CD14-positive monocyte (primary cell): ENCODE data around the gene SNCB. TPM values are rescaled to one million over a fixed set of nuclear protein-coding genes. Genes with fewer than 3 reads are reported as not detected.

Experiments
- DNase-seq, 3 donors: peaks; one replicate each; pipeline ENCODE4 v3.0.0-alpha.2; 2011 to 2022
- H2AFZ ChIP-seq: 2 replicates; pipeline ENCODE4 v1.6.0; 2012; ENCODE audit warnings: mild to moderate bottlenecking, low read depth, low read length, inconsistent platforms; ENCODE audit not compliant: insufficient read depth, poor library complexity, severe bottlenecking
- H3K27ac ChIP-seq, 2 donors: 1 replicate in 1 of 2; 2 replicates in 1 of 2; pipeline ENCODE4 v1.5.1; 2012 to 2013; ENCODE audit warnings: low read length in 2 of 2, control low read depth in 1 of 2, inconsistent platforms in 1 of 2, low read depth in 1 of 2, mild to moderate bottlenecking in 1 of 2
- H3K27me3 ChIP-seq, 2 donors: one replicate each; pipeline versions ENCODE4 v1.6.0 to v1.6.1; 2011 to 2013; ENCODE audit warnings: low read length in 2 of 2; ENCODE audit not compliant: control insufficient read depth in 2 of 2, insufficient read depth in 2 of 2
- H3K36me3 ChIP-seq, 2 donors: replicated peaks in 1 of 2; 1 replicate in 1 of 2; 2 replicates in 1 of 2; pipeline versions ENCODE4 v1.5.1 to v1.6.1; 2012 to 2013; ENCODE audit warnings: low read length in 2 of 2, control low read depth in 1 of 2, inconsistent platforms in 1 of 2, mild to moderate bottlenecking in 1 of 2; ENCODE audit not compliant: insufficient read depth in 2 of 2, control insufficient read depth in 1 of 2
- H3K4me1 ChIP-seq, 2 donors: 1 replicate in 1 of 2; 2 replicates in 1 of 2; pipeline versions ENCODE4 v1.5.1 to v1.6.1; 2012 to 2013; ENCODE audit warnings: low read length in 2 of 2, control low read depth in 1 of 2, inconsistent platforms in 1 of 2, mild to moderate bottlenecking in 1 of 2, moderate library complexity in 1 of 2; ENCODE audit not compliant: insufficient read depth in 2 of 2, control insufficient read depth in 1 of 2
- H3K4me2 ChIP-seq: replicated peaks from 2 replicates; pipeline ENCODE3; 2012; ENCODE audit warnings: low read length, moderate library complexity, mild to moderate bottlenecking; ENCODE audit not compliant: poor library complexity, severe bottlenecking; ENCODE audit errors: extremely low read depth
- H3K4me3 ChIP-seq, 3 experiments: fragments of 200-600 bp in 1 of 3; sonication (generic) in 1 of 3; replicated peaks in 1 of 3; 1 replicate in 2 of 3; 2 replicates in 1 of 3; pipeline ENCODE4 v1.5.1; 2011 to 2013; ENCODE audit warnings: low read length in 3 of 3, mild to moderate bottlenecking in 3 of 3, control low read depth in 2 of 3, low read depth in 2 of 3, inconsistent platforms in 1 of 3, moderate library complexity in 1 of 3
- H3K79me2 ChIP-seq: 2 replicates; pipeline ENCODE4 v1.6.0; 2012; ENCODE audit warnings: mild to moderate bottlenecking, control low read depth, inconsistent platforms, low read length, moderate library complexity; ENCODE audit not compliant: insufficient read depth
- H3K9ac ChIP-seq: 2 replicates; pipeline ENCODE4 v1.6.0; 2017; ENCODE audit warnings: low read length, mild to moderate bottlenecking; ENCODE audit not compliant: insufficient read depth, poor library complexity, severe bottlenecking
- H3K9me3 ChIP-seq, 2 donors: replicated peaks in 1 of 2; 1 replicate in 1 of 2; 2 replicates in 1 of 2; pipeline versions ENCODE4 v1.5.1 to v1.6.1; 2012 to 2013; ENCODE audit warnings: low read length in 2 of 2, control low read depth in 1 of 2; ENCODE audit not compliant: control insufficient read depth in 1 of 2, insufficient read depth in 1 of 2
- H4K20me1 ChIP-seq: 2 replicates; pipeline ENCODE4 v1.6.0; 2012; ENCODE audit warnings: mild to moderate bottlenecking, low read length, control low read depth, moderate library complexity; ENCODE audit not compliant: insufficient read depth
- H3K27ac Mint-ChIP-seq, 7 donors: one replicate each; pipeline ENCODE4 v1.8.0; 2020; ENCODE audit warnings: mild to moderate bottlenecking in 7 of 7, mixed read lengths in 7 of 7, moderate library complexity in 6 of 7, inconsistent platforms in 2 of 7
- H3K27me3 Mint-ChIP-seq, 3 donors: one replicate each; pipeline ENCODE4 v1.8.0; 2021 to 2022; ENCODE audit warnings: low read depth in 3 of 3, mild to moderate bottlenecking in 3 of 3, mixed read lengths in 3 of 3, moderate library complexity in 3 of 3, inconsistent platforms in 1 of 3
- H3K36me3 Mint-ChIP-seq, 2 donors: one replicate each; pipeline ENCODE4 v1.8.0; 2020; ENCODE audit warnings: mixed read lengths in 2 of 2, inconsistent platforms in 1 of 2, mild to moderate bottlenecking in 1 of 2
- H3K4me1 Mint-ChIP-seq: one replicate; pipeline ENCODE4 v1.8.0; 2020; ENCODE audit warnings: mild to moderate bottlenecking, mixed read lengths
- H3K4me3 Mint-ChIP-seq, 2 donors: one replicate each; pipeline ENCODE4 v1.8.0; 2020; ENCODE audit warnings: mild to moderate bottlenecking in 2 of 2, mixed read lengths in 2 of 2, moderate library complexity in 1 of 2
- H3K9me3 Mint-ChIP-seq, 7 donors: one replicate each; pipeline ENCODE4 v1.8.0; 2020 to 2022; ENCODE audit warnings: mixed read lengths in 7 of 7, mild to moderate bottlenecking in 6 of 7, moderate library complexity in 6 of 7, inconsistent platforms in 2 of 7
- CTCF ChIP-seq: fragments of 200-600 bp; IDR thresholded peaks from one replicate; pipeline ENCODE4 v1.8.0; 2022; ENCODE audit warnings: antibody characterized with exemption, mild to moderate bottlenecking
- WGBS: methylation state at CpG from one replicate; pipeline ENCODE4 v1.1.5; 2013; ENCODE audit warnings: missing lambda C conversion rate; ENCODE audit not compliant: insufficient coverage; 5-methylcytosine and 5-hydroxymethylcytosine counted together
- intact Hi-C, 2 donors: fragments of 100-400 bp; cut with micrococcal nuclease; formaldehyde crosslinking; loops; one replicate each; pipeline versions ENCODE4 v1.15.0 to v1.15.1; 2023
- polyA plus RNA-seq, 3 donors: library from polyadenylated mRNA; depleted of rRNA in 1 of 3; unstranded in 2 of 3; stranded (reverse) in 1 of 3; fragments of 300-500 nt in 2 of 3; fragments of >200 nt in 1 of 3; fragmentation: Illumina TruSeq in 2 of 3; gene quantifications; 1 replicate in 2 of 3; 2 replicates in 1 of 3; pipeline ENCODE4 v1.2.3, GENCODE V29; 2012 to 2021

SNCB gene
- polyA plus RNA-seq, 3 donors, result not detected

- Histone ChIP-seq H4K20me1 (no peaks in the 10 kb centered on the region), H3K9me3 (no peaks in the 10 kb centered on the region), H3K4me1 (peaks cover 6% of the 10 kb centered on the region in 2 donors), H3K4me2 (no peak overlapping the region), H3K36me3 (no peaks in the 10 kb centered on the region), H3K27ac (no peak overlapping the region), H2AFZ (no peak overlapping the region), H3K79me2 (no peaks in the 10 kb centered on the region), H3K9ac (no peak overlapping the region), H3K27me3 (peaks cover 17 to 46% of the 10 kb centered on the region in 2 donors), H3K4me3 (no peak overlapping the region)
- 80% methylated on average over 1 of the region's 2 CpGs for WGBS
- Mint-ChIP-seq H3K36me3 (peaks cover 3 to 7% of the 10 kb centered on the region in 2 donors), H3K4me3 (no peak overlapping the region), H3K27me3 (peaks cover 46 to 74% (median 52%) of the 10 kb centered on the region in 3 donors), H3K4me1 (peaks cover 10% of the 10 kb centered on the region), H3K27ac (no peak overlapping the region), H3K9me3 (peaks cover 0 to 13% (median 6%) of the 10 kb centered on the region in 7 donors)
- DNase-seq, result no peak
- intact Hi-C loops, result no loop called here
- no peak for TF ChIP-seq CTCF
Measured at GRCh38 chr5:176612855-176613254, 17.5 kb downstream of the SNCB start.

GRCh38 chr5:176612008-176612407 is 18.3 kb downstream of the SNCB start:
- Histone ChIP-seq H3K27ac (no peak overlapping the region), H4K20me1 (no peaks in the 10 kb centered on the region), H3K27me3 (peaks cover 15 to 45% of the 10 kb centered on the region in 2 donors), H3K4me3 (no peak overlapping the region), H3K9me3 (no peaks in the 10 kb centered on the region), H3K36me3 (no peaks in the 10 kb centered on the region), H2AFZ (no peak overlapping the region), H3K9ac (no peak overlapping the region), H3K79me2 (no peaks in the 10 kb centered on the region), H3K4me2 (no peak overlapping the region), H3K4me1 (peaks cover 6% of the 10 kb centered on the region in 2 donors)
- no peak for TF ChIP-seq CTCF
- H3K4me3 Mint-ChIP-seq, result peak overlapping the region in 1 of 2 donors; percentile 36
- peaks cover 0 to 13% (median 6%) of the 10 kb centered on the region in 7 donors for H3K9me3 Mint-ChIP-seq
- peaks cover 10% of the 10 kb centered on the region for H3K4me1 Mint-ChIP-seq
- intact Hi-C loops, result no loop called here
- peaks cover 43 to 72% (median 49%) of the 10 kb centered on the region in 3 donors for H3K27me3 Mint-ChIP-seq
- no peak overlapping the region for H3K27ac Mint-ChIP-seq
- 86% methylated on average over 4 of the region's 6 CpGs for WGBS
- DNase-seq, result no peak
- peaks cover 3 to 7% of the 10 kb centered on the region in 2 donors for H3K36me3 Mint-ChIP-seq
